ENCODE results near the gene CLTC.

DNA sequence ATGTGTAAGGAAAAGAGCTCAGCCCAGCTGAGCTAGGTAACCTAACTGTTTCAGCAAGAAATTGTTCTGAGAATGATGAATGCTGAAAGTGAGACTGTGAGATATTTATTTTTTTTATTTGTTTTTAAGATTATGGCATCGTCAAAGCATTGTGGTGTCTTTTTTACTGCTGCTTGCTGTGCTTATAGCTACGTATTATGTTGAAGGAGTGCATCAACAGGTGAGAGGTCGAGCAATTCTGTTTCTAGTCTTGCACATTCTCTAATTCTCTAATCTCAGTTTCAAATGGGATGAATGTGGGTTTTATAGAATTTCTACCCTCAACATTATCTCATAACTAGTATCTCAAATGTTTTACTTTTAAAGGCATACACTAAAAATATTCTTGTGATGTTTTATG is 117.6 kb downstream of the CLTC start:
- TF ChIP-seq, protein P1, sequence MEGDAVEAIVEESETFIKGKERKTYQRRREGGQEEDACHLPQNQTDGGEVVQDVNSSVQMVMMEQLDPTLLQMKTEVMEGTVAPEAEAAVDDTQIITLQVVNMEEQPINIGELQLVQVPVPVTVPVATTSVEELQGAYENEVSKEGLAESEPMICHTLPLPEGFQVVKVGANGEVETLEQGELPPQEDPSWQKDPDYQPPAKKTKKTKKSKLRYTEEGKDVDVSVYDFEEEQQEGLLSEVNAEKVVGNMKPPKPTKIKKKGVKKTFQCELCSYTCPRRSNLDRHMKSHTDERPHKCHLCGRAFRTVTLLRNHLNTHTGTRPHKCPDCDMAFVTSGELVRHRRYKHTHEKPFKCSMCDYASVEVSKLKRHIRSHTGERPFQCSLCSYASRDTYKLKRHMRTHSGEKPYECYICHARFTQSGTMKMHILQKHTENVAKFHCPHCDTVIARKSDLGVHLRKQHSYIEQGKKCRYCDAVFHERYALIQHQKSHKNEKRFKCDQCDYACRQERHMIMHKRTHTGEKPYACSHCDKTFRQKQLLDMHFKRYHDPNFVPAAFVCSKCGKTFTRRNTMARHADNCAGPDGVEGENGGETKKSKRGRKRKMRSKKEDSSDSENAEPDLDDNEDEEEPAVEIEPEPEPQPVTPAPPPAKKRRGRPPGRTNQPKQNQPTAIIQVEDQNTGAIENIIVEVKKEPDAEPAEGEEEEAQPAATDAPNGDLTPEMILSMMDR (IDR thresholded peaks at IDR 0.05; ENCODE audit: poor library complexity) = no peak
- no peak for TF ChIP-seq EZH2 (IDR thresholded peaks at IDR 0.05; ENCODE audit: borderline replicate concordance)

Data from hepatocyte (in vitro differentiated cells).